Transverse colon (tissue), 4 donors: ENCODE measurements around the gene UBE2E2. TPM values are rescaled to one million over a fixed set of nuclear protein-coding genes. Genes with fewer than 3 reads are reported as not detected.
A peak's percentile ranks its signal among the peaks of the same experiment; 100 is the strongest.

Experiments
- DNase-seq: peaks from one replicate; pipeline ENCODE4 v3.0.0-alpha.2; 2019
- H3K27ac ChIP-seq, 4 donors: fragments of 200-600 bp; sonication (generic); 2 replicates each; pipeline ENCODE4 v1.5.1; 2016 to 2018; ENCODE audit warnings: inconsistent platforms in 4 of 4
- H3K27me3 ChIP-seq: fragments of 200-600 bp; sonication (generic); 2 replicates; pipeline ENCODE4 v1.5.1; 2017; ENCODE audit warnings: inconsistent platforms
- H3K36me3 ChIP-seq, 4 donors: fragments of 200-600 bp; sonication (generic); 2 replicates each; pipeline ENCODE4 v1.5.1; 2017 to 2019; ENCODE audit warnings: inconsistent platforms in 4 of 4
- H3K4me1 ChIP-seq, 4 donors: fragments of 200-600 bp; sonication (generic); 2 replicates each; pipeline ENCODE4 v1.5.1; 2017 to 2020; ENCODE audit warnings: inconsistent platforms in 4 of 4
- H3K4me3 ChIP-seq, 4 donors: fragments of 200-600 bp; sonication (generic); 1 replicate in 1 of 4; 2 replicates in 3 of 4; pipeline versions ENCODE4 v1.5.1 to v1.6.1; 2017 to 2019; ENCODE audit warnings: inconsistent platforms in 4 of 4
- H3K9me3 ChIP-seq, 2 donors: fragments of 200-600 bp; sonication (generic); 2 replicates each; pipeline ENCODE4 v1.5.1; 2017 to 2019; ENCODE audit warnings: inconsistent platforms in 2 of 2
- EP300 ChIP-seq: sonication (generic); formaldehyde crosslinking; IDR thresholded peaks from one replicate; pipeline ENCODE4 v1.6.1; 2017; ENCODE audit warnings: antibody characterized with exemption, low read depth
- POLR2A ChIP-seq: fragments of 450-650 bp; IDR thresholded peaks from one replicate; pipeline ENCODE4 v1.6.1; 2016; ENCODE audit warnings: antibody characterized with exemption, mild to moderate bottlenecking, moderate library complexity
- POLR2AphosphoS5 ChIP-seq, 3 donors: sonication (generic); formaldehyde crosslinking; IDR thresholded peaks; one replicate each; pipeline ENCODE4 v1.6.1; 2016; ENCODE audit warnings: antibody characterized with exemption in 3 of 3
- WGBS, 2 donors: methylation state at CpG; one replicate each; pipeline ENCODE4 v1.1.5; 2018; ENCODE audit warnings: low coverage in 1 of 2; 5-methylcytosine and 5-hydroxymethylcytosine counted together
- in situ Hi-C, 4 donors: fragments of 200-750 bp; cut with MboI; loops; one replicate each; pipeline versions ENCODE4 v1.15.0 to v1.15.1; 2017; ENCODE audit warnings: low sequenced_read_pairs in 3 of 4, low pct_ligation_motif_present in 1 of 4, low pct_unique_long_range_greater_than_20kb in 1 of 4
- intact Hi-C: fragments of 100-400 bp; cut with DNase I; formaldehyde crosslinking; loops from one replicate; pipeline ENCODE4 v1.15.1; 2023; ENCODE audit warnings: low total_unique reads
- total RNA-seq, 4 donors: library from RNA; depleted of rRNA; stranded (reverse); fragments of >200 nt; gene quantifications; one replicate each; pipeline ENCODE4 v1.1.0, GENCODE V29; 2016
- TF ChIP-seq, protein P1 (sequence below), 5 experiments: fragments of 200-600 bp in 3 of 5; fragments of 450-650 bp in 2 of 5; sonication (generic) in 3 of 5; IDR thresholded peaks; 1 replicate in 2 of 5; 2 replicates in 3 of 5; pipeline ENCODE4 v1.5.1; 2016 to 2017; ENCODE audit warnings: antibody characterized with exemption in 5 of 5, inconsistent platforms in 3 of 5, mild to moderate bottlenecking in 2 of 5, moderate library complexity in 1 of 5

UBE2E2 gene
- total RNA-seq, 4 donors from 2014 or later: 5.4 to 133 (median 7.6) TPM

DNA sequence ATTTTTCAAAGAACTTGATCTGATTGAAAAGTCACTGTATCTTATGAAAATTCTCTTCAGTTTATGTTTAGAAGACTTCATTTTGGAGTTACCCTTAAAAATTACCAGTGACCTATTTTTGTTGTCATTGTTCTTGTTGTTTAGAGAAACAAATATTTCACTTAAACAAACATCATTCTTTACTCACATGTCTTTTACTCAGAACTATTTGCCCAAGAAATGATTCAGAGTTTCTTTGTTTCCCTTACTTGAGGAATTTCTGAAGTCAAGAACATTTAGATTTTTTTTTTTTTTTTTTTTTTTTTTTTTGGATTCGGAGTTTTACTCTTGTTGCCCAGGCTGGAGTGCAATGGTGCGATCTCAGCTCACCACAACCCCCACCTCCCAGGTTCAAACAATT, 343.1 kb downstream of the UBE2E2 start:
- in situ Hi-C loops: no loop called here
- intact Hi-C loops: no loop called here
- WGBS, 2 donors: 77 to 100% methylated on average over 2 of the region's 2 CpGs

DNA sequence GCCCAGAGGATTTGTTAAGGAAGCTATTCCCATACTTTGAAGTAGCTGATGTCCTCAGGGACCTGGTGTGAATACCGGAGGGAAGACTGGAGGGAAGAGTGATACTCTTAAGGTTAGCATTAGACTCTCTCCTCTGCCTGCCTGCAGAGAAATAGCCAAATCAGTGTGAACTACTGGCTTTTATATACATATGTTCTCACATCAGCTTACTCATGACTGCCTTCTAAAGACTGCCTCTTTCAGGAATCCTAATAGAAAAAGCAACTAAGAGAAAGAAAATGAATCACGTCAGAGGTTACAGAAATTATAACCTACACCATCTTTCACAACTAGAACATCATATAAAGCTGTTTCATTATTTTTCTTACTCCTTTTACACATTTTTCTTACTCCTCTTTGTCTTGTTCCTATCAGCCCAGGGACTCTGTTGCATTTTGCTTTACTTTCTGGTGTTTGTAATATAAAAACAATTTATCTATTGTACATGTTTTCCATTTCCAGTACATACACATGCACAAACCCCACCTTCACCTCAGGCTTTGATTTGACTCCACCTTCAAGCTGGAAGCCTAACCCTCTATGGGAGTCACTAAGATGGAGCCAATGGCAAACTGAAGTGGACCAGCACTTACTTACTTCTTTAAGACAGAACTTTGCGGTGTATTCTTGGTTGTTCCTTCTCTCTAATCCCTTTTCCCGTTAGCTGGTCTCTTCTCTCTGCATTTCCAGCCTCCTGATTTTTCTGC, 345.0 kb downstream of the UBE2E2 start:
- Histone ChIP-seq H3K9me3 (no peaks in the 10 kb centered on the region), H3K4me1 (no peaks in the 10 kb centered on the region), H3K27ac (no peak overlapping the region), H3K27me3 (no peaks in the 10 kb centered on the region), H3K4me3 (no peak overlapping the region), H3K36me3 (no peaks in the 10 kb centered on the region)
- 79 to 92% methylated on average over 4 of the region's 4 CpGs for WGBS, 2 donors
- intact Hi-C loops (no loop called here), in situ Hi-C loops (no loop called here)
- TF ChIP-seq POLR2A: no peak
- DNase-seq: no peak

More for the DNA sequence above, 343.1 kb downstream of the UBE2E2 start:
- H3K27ac ChIP-seq: no peak overlapping the region
- no peaks in the 10 kb centered on the region for H3K4me1 ChIP-seq
- H3K27me3 ChIP-seq: no peaks in the 10 kb centered on the region
- TF ChIP-seq POLR2A: no peak
- TF ChIP-seq, protein P1, sequence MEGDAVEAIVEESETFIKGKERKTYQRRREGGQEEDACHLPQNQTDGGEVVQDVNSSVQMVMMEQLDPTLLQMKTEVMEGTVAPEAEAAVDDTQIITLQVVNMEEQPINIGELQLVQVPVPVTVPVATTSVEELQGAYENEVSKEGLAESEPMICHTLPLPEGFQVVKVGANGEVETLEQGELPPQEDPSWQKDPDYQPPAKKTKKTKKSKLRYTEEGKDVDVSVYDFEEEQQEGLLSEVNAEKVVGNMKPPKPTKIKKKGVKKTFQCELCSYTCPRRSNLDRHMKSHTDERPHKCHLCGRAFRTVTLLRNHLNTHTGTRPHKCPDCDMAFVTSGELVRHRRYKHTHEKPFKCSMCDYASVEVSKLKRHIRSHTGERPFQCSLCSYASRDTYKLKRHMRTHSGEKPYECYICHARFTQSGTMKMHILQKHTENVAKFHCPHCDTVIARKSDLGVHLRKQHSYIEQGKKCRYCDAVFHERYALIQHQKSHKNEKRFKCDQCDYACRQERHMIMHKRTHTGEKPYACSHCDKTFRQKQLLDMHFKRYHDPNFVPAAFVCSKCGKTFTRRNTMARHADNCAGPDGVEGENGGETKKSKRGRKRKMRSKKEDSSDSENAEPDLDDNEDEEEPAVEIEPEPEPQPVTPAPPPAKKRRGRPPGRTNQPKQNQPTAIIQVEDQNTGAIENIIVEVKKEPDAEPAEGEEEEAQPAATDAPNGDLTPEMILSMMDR (IDR thresholded peaks at IDR 0.05): no peak
- TF ChIP-seq EP300: no peak
- TF ChIP-seq POLR2AphosphoS5 (IDR thresholded peaks at IDR 0.05): no peak
- H3K9me3 ChIP-seq: no peaks in the 10 kb centered on the region
- DNase-seq: no peak
- no peaks in the 10 kb centered on the region for H3K36me3 ChIP-seq
- H3K4me3 ChIP-seq: no peak overlapping the region

DNA sequence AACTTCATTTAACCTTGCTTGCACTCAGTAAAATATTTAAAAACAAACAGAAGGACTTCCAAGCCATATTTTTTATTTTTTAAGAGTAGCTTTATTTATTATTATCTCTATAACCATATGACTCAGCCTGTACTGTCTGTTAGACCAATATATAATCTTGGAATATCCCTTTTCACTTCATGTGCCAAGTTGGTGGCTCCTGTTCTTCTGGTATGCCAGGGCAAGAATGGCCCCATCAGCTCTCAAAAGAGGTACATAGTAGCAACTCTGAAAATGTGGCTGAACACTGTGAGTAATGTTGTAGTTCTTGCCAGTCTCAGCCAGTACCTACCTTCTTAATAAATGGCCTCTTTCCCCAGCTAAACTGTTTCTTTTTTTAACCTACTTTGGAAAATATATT, 345.6 kb downstream of the UBE2E2 start:
- TF ChIP-seq POLR2AphosphoS5 (IDR thresholded peaks at IDR 0.05) (no peak), EP300 (no peak), POLR2A (no peak)
- TF ChIP-seq, protein P1 (IDR thresholded peaks at IDR 0.05): no peak
- no peaks in the 10 kb centered on the region for H3K36me3 ChIP-seq
- DNase-seq: no peak
- H3K27ac ChIP-seq: no peak overlapping the region
- intact Hi-C loops (no loop called here), in situ Hi-C loops (no loop called here)
- no peak overlapping the region for H3K4me3 ChIP-seq
- H3K9me3 ChIP-seq: no peaks in the 10 kb centered on the region
- no peaks in the 10 kb centered on the region for H3K4me1 ChIP-seq
- no peaks in the 10 kb centered on the region for H3K27me3 ChIP-seq

DNA sequence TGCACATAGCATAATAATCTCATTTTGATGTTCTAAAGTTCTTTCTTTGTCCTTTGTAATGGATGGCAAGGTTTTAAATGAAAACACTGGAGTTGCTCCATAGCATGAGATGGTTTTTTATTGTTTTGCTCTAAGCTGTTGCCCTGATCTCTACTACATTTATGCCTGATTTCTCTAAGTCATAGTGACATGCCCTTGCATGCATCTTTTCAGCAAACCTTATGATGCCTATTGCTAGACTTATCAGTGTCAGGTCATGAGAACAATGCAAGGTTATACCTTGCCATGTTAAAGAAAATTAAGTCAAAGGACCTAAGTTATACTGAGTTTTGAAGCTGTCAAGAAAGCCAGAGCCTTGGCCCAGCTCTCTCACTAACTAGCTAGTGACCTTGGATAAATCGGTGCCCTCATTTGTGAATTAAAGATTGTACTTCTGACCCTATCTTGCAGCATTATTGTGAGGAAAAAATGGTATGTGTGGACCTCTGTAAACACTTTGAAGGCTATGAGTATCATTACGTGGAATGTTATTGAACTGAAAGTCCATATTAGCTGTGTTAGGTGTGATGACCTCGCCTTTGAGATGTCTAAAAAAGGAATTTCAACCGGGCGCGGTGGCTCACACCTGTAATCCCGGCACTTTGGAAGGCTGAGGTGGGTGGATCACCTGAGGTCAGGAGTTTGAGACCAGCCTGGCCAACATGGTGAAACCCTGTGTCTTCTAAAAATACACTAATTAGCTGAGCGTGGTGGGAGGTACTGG, 346.2 kb downstream of the UBE2E2 start:
- 78 to 84% methylated on average over 8 of the region's 8 CpGs for WGBS, 2 donors
- no peaks in the 10 kb centered on the region for H3K36me3 ChIP-seq

More for the DNA sequence above, 346.2 kb downstream of the UBE2E2 start:
- Histone ChIP-seq H3K4me3 (no peak overlapping the region), H3K4me1 (no peaks in the 10 kb centered on the region), H3K27ac (no peak overlapping the region), H3K27me3 (no peaks in the 10 kb centered on the region), H3K9me3 (no peaks in the 10 kb centered on the region)
- TF ChIP-seq POLR2A (no peak), POLR2AphosphoS5 (IDR thresholded peaks at IDR 0.05) (no peak), EP300 (no peak)
- TF ChIP-seq, protein P1 (IDR thresholded peaks at IDR 0.05): no peak
- intact Hi-C loops (no loop called here), in situ Hi-C loops (no loop called here)
- peak; percentile 9 for DNase-seq
